Peyer's patch (tissue), 4 donors: ENCODE measurements around the gene FLACC1. TPM values are rescaled to one million over a fixed set of nuclear protein-coding genes. Genes with fewer than 3 reads are reported as not detected.

Experiments used
- DNase-seq, 3 donors: peaks; one replicate each; pipeline ENCODE4 v3.0.0-alpha.2; 2017 to 2019
- H3K27ac ChIP-seq, 4 donors: fragments of 200-600 bp; sonication (generic); one replicate each; pipeline ENCODE4 v1.5.1; 2016 to 2019
- H3K27me3 ChIP-seq, 2 donors: fragments of 200-600 bp; sonication (generic); one replicate each; pipeline ENCODE4 v1.5.1; 2019
- H3K36me3 ChIP-seq, 3 donors: fragments of 200-600 bp; sonication (generic); one replicate each; pipeline ENCODE4 v1.5.1; 2016 to 2019
- H3K4me1 ChIP-seq, 4 donors: fragments of 200-600 bp; sonication (generic); one replicate each; pipeline ENCODE4 v1.5.1; 2016 to 2019
- H3K4me3 ChIP-seq, 4 donors: fragments of 200-600 bp; sonication (generic); 1 replicate in 3 of 4; 2 replicates in 1 of 4; pipeline ENCODE4 v1.5.1; 2016 to 2019; ENCODE audit warnings: mild to moderate bottlenecking in 1 of 4
- H3K9me3 ChIP-seq, 4 donors: fragments of 200-600 bp; sonication (generic); one replicate each; pipeline ENCODE4 v1.5.1; 2016 to 2019; ENCODE audit warnings: mild to moderate bottlenecking in 1 of 4
- POLR2A ChIP-seq, 2 donors: fragments of 450-650 bp; IDR thresholded peaks; one replicate each; pipeline ENCODE4 v1.5.1; 2017; ENCODE audit warnings: antibody characterized with exemption in 2 of 2, mild to moderate bottlenecking in 2 of 2, moderate library complexity in 2 of 2
- total RNA-seq, 4 donors: library from RNA; depleted of rRNA; stranded (reverse); fragments of >200 nt; gene quantifications; one replicate each; pipeline ENCODE4 v1.1.0, GENCODE V29; 2016
- TF ChIP-seq, protein P1 (sequence below), 6 experiments: fragments of 450-650 bp in 4 of 6; fragments of 200-600 bp in 2 of 6; sonication (generic) in 1 of 6; IDR thresholded peaks; one replicate each; pipeline ENCODE4 v1.5.1; 2017 to 2019; ENCODE audit warnings: antibody characterized with exemption in 6 of 6, mild to moderate bottlenecking in 3 of 6, moderate library complexity in 1 of 6

Gene FLACC1
- total RNA-seq, 4 donors from 2014 or later = 3.3 to 7.8 (median 6.6) TPM; not detected in 1

DNA sequence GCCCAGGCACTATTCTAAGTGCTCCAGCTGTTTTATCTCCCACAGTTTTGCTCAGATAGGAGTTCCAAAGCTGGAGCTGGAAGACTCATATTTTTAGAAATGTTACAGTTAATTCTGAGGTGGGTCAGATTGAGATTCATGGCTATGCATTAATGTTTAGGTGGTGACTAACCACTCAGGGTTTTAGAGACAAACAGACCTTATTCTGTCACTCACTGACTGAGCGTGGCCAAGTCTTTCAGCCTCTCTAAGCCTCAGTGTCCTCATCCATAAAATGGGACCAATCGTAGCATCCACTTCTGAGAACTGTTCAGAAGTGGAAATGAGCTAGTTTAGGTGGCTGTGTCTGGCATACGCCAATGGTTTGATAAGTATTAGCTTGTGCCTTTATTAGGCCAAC, 101.1 kb downstream of the FLACC1 start:
- Histone ChIP-seq H3K36me3 (no peaks in the 10 kb centered on the region), H3K27me3 (no peaks in the 10 kb centered on the region), H3K4me3 (no peak overlapping the region), H3K9me3 (no peaks in the 10 kb centered on the region), H3K27ac (peak overlapping the region in 2 of 4 donors; percentile 88 to 93), H3K4me1 (peaks cover 0 to 34% (median 19%) of the 10 kb centered on the region in 4 donors)
- TF ChIP-seq POLR2A (IDR thresholded peaks at IDR 0.05) = no peak
- TF ChIP-seq, protein P1, sequence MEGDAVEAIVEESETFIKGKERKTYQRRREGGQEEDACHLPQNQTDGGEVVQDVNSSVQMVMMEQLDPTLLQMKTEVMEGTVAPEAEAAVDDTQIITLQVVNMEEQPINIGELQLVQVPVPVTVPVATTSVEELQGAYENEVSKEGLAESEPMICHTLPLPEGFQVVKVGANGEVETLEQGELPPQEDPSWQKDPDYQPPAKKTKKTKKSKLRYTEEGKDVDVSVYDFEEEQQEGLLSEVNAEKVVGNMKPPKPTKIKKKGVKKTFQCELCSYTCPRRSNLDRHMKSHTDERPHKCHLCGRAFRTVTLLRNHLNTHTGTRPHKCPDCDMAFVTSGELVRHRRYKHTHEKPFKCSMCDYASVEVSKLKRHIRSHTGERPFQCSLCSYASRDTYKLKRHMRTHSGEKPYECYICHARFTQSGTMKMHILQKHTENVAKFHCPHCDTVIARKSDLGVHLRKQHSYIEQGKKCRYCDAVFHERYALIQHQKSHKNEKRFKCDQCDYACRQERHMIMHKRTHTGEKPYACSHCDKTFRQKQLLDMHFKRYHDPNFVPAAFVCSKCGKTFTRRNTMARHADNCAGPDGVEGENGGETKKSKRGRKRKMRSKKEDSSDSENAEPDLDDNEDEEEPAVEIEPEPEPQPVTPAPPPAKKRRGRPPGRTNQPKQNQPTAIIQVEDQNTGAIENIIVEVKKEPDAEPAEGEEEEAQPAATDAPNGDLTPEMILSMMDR (IDR thresholded peaks at IDR 0.05) = no peak
- DNase-seq = no peak

- no peaks in the 10 kb centered on the region for H3K36me3 ChIP-seq
- no peaks in the 10 kb centered on the region for H3K27me3 ChIP-seq
- peaks cover 0 to 34% (median 17%) of the 10 kb centered on the region in 4 donors for H3K4me1 ChIP-seq
- DNase-seq = no peak
- peak overlapping the region in 2 of 4 donors; percentile 88 to 93 for H3K27ac ChIP-seq
- no peak for TF ChIP-seq POLR2A (IDR thresholded peaks at IDR 0.05)
- TF ChIP-seq, protein P1 (IDR thresholded peaks at IDR 0.05) = no peak
- H3K9me3 ChIP-seq = no peaks in the 10 kb centered on the region
- no peak overlapping the region for H3K4me3 ChIP-seq
Observed at GRCh38 chr2:201255408-201256033, 101.6 kb downstream of the FLACC1 start.

DNA sequence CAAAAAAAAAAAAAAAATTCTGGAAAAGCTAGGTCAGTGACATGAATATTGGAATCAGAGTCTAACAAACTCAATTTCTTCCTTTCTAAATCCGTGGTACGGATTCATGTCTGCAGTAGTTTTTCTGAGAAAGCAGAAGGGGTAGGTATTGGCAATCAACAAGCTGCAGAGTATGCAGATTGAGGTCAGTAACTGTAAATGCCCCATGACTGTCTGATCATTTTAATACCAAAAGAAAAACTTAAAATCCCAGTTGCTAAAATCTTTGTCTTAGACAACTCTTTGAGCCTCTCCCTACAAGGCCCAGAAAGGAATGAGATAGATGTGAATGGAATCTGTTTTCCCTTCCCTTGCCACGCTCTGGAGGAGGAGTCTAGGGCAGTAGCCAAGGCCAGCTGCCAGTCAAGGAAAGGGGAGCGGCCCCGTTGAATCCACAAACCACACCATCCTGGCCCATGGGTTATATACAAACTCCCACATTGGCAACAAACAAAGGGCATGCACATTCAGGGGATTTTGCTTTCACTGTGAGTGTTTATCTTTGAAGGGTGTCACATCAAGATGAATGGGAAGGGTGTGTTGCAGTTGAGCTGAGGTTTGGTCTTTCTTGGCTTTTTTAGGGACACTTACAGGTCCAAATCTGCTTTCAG, 102.9 kb downstream of the FLACC1 start:
- no peak for TF ChIP-seq POLR2A (IDR thresholded peaks at IDR 0.05)
- TF ChIP-seq, protein P1 (IDR thresholded peaks at IDR 0.05) = no peak
- no peak for DNase-seq
- H3K27me3 ChIP-seq = no peaks in the 10 kb centered on the region
- H3K9me3 ChIP-seq = no peaks in the 10 kb centered on the region
- H3K4me3 ChIP-seq = no peak overlapping the region
- peaks cover 0 to 29% (median 9%) of the 10 kb centered on the region in 4 donors for H3K4me1 ChIP-seq
- H3K27ac ChIP-seq = peak overlapping the region in 2 of 4 donors; percentile 35 to 60
- no peaks in the 10 kb centered on the region for H3K36me3 ChIP-seq

- Histone ChIP-seq H3K4me1 (peaks cover 0 to 18% (median 0%) of the 10 kb centered on the region in 4 donors), H3K27me3 (no peaks in the 10 kb centered on the region), H3K36me3 (no peaks in the 10 kb centered on the region), H3K27ac (no peak overlapping the region), H3K4me3 (no peak overlapping the region), H3K9me3 (no peaks in the 10 kb centered on the region)
- no peak for DNase-seq
- no peak for TF ChIP-seq POLR2A (IDR thresholded peaks at IDR 0.05)
- TF ChIP-seq, protein P1 (IDR thresholded peaks at IDR 0.05) = no peak
Observed at GRCh38 chr2:201250741-201251140, 106.4 kb downstream of the FLACC1 start.

DNA sequence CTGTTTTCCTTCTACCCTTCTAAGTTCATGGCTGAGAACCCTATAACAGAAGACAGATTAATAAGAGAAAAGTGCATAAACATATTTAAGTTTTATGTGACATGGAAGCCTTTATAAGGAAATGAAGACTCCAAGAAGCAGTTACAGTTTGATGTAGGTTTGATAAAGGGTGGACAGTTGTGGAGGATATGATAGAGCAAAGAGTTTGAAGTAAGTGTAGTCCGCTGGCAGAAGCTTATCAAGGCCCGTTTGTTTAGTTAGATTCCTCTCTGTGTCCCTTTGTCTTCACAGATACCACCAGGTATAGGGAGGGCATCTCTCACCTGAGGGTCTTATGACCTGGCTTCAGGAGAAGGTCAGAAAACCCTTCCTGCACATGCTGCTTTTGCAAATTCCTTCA, 107.3 kb downstream of the FLACC1 start:
- Histone ChIP-seq H3K4me1 (peaks cover 0 to 18% (median 0%) of the 10 kb centered on the region in 4 donors), H3K4me3 (no peak overlapping the region), H3K27ac (no peak overlapping the region), H3K9me3 (no peaks in the 10 kb centered on the region), H3K36me3 (no peaks in the 10 kb centered on the region), H3K27me3 (no peaks in the 10 kb centered on the region)
- no peak for DNase-seq
- no peak for TF ChIP-seq POLR2A (IDR thresholded peaks at IDR 0.05)
- TF ChIP-seq, protein P1 (IDR thresholded peaks at IDR 0.05) = no peak
